GM12874 (cell line): Measurements from ENCODE around the gene CETP.

ENCODE experiments used
- TF ChIP-seq, protein P1 (sequence below): IDR thresholded peaks from 2 replicates; pipeline ENCODE4 v1.5.1; 2011; ENCODE audit warnings: low read depth, mild to moderate bottlenecking, control low read depth, low read length, moderate library complexity; ENCODE audit not compliant: insufficient read depth

CETP gene

DNA sequence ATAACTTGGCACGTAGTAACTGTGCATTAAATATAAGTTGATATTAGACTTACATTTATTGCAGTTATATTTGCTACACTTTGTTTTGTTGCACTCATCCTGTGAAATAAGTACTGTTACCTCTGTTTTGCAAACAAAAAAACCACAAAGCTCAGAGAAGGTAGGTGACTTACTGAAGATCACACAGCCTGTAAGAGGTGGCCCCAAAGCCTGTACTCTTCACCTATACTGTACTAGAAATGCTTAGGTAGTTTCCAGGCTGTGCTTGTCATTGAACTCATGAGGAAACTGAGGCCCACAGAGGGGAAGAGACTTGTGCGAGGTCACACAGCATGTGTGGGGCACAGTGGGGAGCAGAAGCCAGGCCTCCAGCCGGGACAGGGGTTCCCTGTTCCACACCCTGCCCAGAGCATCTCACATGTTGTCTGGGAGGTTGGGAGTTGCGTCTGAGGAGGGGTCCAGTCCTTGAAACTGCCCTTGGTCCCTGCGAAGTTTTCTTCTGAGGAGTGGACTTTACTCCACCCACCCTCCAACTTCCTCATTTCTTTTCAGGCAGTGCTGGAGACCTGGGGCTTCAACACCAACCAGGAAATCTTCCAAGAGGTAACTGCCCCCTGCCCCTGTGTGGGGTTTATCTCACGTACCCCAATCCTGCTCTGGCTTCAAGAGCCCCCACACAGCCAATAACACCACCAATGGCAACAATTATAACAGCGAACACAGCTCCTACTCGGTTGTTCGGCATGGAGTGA is 13.0 kb downstream of the CETP start:
- TF ChIP-seq, protein P1, sequence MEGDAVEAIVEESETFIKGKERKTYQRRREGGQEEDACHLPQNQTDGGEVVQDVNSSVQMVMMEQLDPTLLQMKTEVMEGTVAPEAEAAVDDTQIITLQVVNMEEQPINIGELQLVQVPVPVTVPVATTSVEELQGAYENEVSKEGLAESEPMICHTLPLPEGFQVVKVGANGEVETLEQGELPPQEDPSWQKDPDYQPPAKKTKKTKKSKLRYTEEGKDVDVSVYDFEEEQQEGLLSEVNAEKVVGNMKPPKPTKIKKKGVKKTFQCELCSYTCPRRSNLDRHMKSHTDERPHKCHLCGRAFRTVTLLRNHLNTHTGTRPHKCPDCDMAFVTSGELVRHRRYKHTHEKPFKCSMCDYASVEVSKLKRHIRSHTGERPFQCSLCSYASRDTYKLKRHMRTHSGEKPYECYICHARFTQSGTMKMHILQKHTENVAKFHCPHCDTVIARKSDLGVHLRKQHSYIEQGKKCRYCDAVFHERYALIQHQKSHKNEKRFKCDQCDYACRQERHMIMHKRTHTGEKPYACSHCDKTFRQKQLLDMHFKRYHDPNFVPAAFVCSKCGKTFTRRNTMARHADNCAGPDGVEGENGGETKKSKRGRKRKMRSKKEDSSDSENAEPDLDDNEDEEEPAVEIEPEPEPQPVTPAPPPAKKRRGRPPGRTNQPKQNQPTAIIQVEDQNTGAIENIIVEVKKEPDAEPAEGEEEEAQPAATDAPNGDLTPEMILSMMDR: no peak

DNA sequence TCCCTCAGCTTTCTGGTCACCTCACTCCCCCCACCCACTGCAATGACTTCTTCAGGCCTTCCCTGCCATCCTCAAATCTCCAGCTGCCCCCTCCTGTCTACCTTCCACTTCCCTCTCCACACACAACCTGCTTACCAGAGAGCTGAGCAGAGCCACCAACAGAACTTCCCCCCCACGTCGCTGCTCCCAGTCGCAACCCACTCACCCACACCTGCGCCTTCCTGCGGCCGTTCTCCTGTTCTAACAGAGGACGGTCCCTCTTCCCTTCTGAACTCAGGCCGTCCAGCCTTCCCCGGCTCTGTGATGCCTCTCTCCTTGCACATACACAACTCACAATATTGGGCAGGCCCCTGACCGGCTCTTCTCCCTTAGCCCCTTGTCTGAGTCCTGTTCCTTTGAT is 14.0 kb downstream of the CETP start:
- TF ChIP-seq, protein P1: no peak

DNA sequence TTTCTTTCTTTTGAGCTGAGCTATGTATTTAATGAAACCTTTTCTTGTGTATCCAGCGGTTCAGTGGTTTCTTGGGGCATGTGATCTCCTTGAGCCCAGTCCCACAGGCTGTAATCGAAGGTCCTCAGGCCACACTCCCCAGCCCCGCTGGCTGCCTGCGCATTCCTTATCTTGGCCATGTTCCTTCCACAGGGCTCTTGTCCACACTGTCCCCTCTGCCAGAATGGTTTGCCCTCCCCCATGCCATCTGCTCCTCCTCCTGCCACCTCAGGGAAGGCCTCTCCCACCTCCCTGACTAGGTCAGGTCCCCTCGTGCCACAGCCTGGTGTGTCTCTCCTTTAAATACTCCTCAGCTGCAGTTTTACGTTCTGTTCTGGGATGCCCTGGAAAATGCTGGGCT is 15.5 kb downstream of the CETP start:
- TF ChIP-seq, protein P1: no peak

DNA sequence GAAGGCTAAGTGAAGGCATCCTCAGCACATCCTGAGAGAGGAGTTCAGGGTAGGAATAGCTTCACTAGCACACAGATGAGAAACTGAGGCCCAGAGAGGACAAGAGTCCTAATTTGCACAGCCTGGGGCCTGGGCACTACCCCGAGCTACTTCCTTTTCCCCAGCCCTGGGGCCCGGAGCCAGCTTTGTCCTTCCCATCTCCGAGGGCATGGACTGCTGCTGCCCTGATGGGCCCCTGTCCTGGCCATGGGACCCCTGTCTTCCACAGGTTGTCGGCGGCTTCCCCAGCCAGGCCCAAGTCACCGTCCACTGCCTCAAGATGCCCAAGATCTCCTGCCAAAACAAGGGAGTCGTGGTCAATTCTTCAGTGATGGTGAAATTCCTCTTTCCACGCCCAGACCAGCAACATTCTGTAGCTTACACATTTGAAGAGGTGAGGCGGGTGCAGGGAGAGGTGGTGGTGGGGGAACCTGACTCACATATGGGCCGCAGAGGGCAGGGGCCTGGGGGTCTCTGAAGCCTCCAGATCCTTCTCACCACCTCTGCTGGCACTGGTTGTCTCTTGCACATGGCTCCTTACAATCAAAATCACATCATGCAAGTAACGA is 16.2 kb downstream of the CETP start:
- TF ChIP-seq, protein P1: no peak

DNA sequence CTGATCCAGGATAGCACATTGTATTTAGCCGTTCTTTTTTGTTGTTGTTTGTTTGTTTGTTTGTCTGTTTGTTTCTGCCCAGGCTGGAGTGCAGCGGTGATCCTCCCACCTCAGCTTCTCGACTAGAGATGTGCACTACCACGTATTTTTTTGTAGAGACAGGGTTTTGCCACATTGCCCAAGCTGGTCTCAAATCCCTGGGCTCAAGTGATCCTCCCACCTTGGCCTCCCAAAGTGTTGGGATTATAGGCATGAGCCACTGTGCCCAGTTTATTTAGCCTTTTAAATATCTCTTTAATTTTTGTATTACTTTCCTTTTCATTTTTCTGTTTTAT is 18.4 kb downstream of the CETP start:
- TF ChIP-seq, protein P1: no peak

DNA sequence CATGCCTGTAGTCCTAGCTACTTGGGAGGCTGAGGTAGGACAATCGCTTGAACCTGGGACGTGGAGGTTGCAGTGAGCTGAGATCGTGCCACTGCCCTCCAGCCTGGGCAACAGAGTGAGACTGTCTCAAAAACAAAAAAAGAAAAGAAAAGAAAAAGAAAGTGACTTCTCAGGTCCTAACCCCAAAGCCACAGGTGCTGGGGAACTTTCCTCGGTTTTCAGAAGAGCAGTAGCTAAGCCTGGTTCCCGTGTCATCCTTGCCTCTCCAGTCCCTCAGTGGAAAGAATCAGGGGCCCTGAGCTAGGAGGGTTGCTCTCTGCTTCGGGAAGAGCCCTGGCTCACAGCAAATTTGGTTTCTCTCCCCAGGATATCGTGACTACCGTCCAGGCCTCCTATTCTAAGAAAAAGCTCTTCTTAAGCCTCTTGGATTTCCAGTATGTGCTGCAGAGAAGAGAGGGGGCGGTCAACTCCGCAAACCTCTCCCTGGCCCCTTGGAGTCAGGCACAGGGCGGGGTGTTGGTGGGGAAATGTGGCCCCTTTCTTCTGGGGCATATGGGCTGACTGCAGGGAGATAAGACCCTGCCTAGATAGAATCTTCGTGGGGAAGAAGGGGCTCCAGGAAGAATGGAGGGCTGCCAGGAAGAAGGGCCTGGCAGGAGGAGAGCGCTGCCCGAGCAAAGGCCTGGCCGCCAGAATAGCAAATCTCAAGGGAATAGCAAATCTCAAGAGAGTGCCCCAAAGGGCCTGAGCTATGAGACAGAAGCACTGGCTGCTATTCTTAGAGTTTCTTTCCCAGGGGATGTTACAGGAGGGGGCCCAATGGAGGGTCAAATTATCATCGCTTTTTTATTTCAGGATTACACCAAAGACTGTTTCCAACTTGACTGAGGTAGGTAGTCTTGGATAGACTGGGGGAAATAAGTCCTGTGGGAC is 19.3 kb downstream of the CETP start:
- TF ChIP-seq, protein P1: no peak

DNA sequence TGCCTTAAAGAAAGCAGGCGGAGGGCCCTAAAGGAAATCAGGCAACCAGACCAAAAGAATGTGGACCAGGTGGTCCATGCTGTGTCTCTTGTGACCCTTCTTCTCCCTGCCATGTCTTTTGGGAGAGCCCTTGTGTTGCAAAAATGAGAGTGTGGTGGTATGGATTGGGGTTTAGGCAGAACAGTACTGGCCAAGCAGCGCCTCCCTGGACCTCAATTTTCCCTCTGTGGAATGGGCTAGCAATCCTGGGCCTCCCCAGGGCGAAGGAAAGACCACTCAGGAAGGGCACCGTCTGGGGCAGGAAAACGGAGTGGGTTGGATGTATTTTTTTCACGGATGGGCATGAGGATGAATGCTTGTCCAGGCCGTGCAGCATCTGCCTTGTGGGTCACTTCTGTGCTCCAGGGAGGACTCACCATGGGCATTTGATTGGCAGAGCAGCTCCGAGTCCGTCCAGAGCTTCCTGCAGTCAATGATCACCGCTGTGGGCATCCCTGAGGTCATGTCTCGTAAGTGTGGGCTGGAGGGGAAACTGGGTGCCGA is 20.1 kb downstream of the CETP start:
- TF ChIP-seq, protein P1: no peak
